Lung microvascular endothelial cell (primary cell): ENCODE results near the gene DND1. TPM values are rescaled to one million over a fixed set of nuclear protein-coding genes. Genes with fewer than 3 reads are reported as not detected.
A peak's percentile ranks its signal among the peaks of the same experiment; 100 is the strongest.
"Not testable (repeated sequence)": the region's sequence is repeated elsewhere in the genome, so short reads cannot be mapped to it uniquely, and the experiment has no call there.

ENCODE experiments used
- DNase-seq, 2 donors: peaks; one replicate each; pipeline versions ENCODE4 v3.0.0 to v3.0.0-alpha.2; 2010; ENCODE audit warnings: low read depth in 2 of 2
- total RNA-seq: library from RNA; depleted of rRNA; stranded (reverse); fragments of >200 nt; gene quantifications from 2 replicates; pipeline ENCODE4 v1.2.1, GENCODE V29; 2014

DND1 gene
- total RNA-seq, 1 donor from 2014 or later: under 0.01 TPM

DNA sequence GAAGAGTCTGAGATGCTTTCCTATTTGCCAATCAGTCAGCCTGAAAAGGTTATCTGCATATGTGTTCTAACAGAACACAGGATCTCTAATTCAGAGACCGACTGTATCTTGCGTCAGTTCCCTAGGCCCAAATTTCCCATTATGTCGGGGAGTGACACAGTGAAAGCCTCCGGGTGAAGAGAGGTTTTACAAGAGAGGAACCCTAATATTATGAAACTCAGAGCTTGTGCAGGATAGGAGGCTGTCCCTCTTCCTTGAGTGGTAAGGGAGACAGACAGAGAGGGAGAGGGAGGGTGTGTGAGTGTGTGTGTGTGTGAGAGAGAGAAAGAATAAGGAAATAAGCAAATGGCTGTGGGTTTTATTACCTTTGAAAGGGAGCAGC lies 42.3 kb downstream of the DND1 start:
- no peak for DNase-seq

DNA sequence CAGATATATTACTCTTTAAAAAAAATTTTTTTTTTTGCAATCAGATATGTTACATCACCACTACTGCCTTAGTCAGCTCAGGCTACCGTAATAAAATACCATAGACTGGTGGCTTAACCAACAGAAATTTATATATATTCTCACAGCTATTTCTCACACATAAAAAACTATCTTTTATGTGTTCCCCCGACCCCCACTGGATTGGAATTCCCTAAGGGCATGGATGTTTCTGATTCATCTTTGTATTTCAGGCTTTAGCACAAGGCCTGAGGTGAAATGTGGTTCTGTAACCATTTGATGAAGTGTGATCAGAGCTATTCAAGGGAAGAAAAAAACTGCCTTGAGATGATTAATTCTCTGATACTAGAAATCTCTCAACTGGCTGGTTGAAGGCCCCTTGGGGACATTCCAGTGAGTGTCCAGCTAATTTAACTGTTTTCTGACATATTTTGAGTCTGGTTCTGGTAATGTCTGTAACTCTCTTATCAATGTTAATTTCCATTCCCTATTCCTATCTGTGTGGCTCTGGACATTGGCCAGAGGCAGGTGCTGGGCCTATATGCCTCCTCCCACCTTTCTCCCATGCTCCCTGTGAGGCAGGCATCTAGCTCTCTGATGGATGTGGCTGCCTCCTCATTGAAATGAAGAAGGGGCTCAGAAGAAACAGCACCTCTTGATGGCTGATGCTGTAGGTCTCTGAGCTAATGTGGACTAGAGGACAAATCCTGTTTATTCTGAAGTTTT lies 42.9 kb downstream of the DND1 start:
- no peak for DNase-seq

DNA sequence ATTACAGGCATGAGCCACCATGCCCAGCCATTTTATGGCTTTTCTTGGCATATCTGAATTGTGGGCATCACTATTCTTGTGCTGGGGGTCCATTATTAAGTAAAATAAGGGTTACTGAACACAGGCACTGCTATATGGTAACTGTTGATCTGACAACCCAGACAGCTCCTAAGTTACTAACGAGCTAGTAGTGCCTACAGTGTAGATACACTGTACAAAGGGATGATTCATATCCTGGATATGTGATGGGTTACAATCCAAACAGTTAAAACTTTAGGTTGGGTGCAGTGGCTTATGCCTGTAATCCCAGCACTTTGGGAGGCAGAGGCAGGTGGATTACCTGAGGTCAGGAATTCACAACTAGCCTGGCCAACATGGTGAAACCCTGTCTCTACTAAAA lies 44.7 kb downstream of the DND1 start:
- peak in 1 of 2 donors; percentile 67 for DNase-seq

DNA sequence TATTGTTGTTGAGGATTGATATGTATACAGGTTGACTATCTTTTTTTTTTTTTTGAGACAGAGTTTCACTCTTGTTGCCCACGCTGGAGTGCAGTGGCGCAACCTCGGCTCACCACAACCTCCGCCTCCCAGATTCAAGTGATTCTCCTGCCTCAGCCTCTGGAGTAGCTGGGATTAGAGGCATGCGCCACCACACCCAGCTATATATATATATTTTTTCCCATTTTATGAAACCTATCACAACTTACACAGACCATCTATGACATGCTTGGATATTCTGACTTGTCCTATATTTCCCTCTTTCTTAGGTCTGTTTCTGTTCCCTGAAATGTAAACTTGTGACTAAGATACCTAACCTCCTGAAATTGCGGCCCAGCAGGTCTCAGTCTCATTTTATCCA lies 45.4 kb downstream of the DND1 start:
- DNase-seq: no peak

DNA sequence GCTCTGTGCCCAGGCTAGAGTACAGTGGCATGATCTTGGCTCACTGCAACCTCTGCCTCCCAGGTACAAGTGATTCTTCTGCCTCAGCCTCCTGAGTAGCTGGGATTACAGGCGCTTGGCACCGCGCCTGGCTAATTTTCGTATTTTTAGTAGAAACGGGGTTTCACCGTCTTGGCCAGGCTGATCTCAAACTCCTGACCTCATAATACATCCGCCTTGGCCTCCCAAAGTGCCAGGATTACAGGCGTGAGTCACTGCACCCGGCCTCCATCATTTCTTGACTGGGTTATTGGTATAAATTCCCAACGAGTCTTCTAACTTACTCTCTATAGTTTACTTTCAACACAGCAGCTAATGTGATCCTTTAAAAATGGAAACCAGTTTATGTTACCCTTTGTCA lies 48.5 kb downstream of the DND1 start:
- not testable (repeated sequence) for DNase-seq

DNA sequence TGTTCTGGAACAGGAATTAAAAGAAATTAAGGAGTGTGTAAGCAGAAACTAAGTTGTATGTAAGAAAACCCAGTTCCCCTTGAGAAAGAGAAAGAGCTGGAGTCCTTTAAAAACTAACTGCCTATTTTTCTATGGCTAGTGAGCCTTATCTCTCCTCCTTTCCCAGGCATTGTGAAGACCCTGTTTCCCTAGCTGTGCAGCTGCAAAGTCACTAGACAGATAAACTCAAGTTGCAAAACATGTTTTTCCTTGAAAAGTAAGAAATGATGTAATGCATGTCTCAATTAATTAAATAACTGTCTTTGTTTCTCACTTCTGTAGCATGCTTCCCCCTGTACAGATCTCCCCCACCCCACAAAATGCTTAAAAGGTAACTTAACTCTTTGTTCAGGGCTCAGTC lies 50.3 kb downstream of the DND1 start:
- not testable (repeated sequence) for DNase-seq

DNA sequence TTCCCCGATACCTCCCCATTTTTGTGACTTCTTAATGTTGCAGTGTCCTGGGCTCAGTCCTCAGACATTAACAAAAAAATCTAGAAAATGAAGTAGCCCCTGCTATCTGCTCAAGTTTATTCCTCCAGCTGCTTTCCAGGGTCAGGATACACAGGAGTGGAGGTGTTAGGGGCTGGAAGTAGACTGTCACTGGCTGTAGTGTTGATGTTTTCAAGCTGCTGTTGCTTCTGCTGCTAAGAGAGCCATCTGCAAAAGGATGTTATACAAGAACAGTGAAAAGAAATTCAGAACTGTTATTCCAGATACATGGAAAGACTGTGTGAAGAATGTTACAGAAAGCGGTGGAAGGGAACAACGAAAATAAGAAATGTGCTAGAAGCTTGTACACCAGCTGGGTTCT lies 51.1 kb downstream of the DND1 start:
- no peak for DNase-seq

Other genes starting within 250 kb of the DND1 start
- gene EIF4EBP3, start 125.9 kb downstream of the DND1 start, total RNA-seq: 0.87 and 1.2 TPM in 2 replicates
- gene SRA1, start 116.1 kb downstream of the DND1 start, total RNA-seq: 16.3 and 20.6 TPM in 2 replicates
- 3.3 and 6.7 TPM in 2 replicates for gene APBB3, start 109.0 kb downstream of the DND1 start, total RNA-seq
- 12.4 and 21.8 TPM in 2 replicates for gene SLC35A4, start 108.7 kb downstream of the DND1 start, total RNA-seq
- 1.1 and 2.8 TPM in 2 replicates for gene CD14, start 40.4 kb downstream of the DND1 start, total RNA-seq
- gene TMCO6, start 34.1 kb downstream of the DND1 start, total RNA-seq: 8.1 and 10.5 TPM in 2 replicates
- gene NDUFA2, start 25.9 kb downstream of the DND1 start, total RNA-seq: 70.0 and 90.3 TPM in 2 replicates
- gene IK, start 25.7 kb downstream of the DND1 start, total RNA-seq: 47.7 and 55.8 TPM in 2 replicates
- gene WDR55, start 8.7 kb downstream of the DND1 start, total RNA-seq: 19.8 and 28.2 TPM in 2 replicates
- gene HARS1, start 17.8 kb upstream of the DND1 start, total RNA-seq: 43.1 and 46.4 TPM in 2 replicates
- 21.0 and 21.1 TPM in 2 replicates for gene HARS2, start 17.9 kb upstream of the DND1 start, total RNA-seq
- 34.0 and 54.8 TPM in 2 replicates for gene ZMAT2, start 26.9 kb upstream of the DND1 start, total RNA-seq
- gene PCDHA1, start 112.6 kb upstream of the DND1 start, total RNA-seq: under 0.01 TPM in 1 of 2 replicates, not detected in the other
- under 0.01 TPM in 2 replicates for gene PCDHA2, start 121.3 kb upstream of the DND1 start, total RNA-seq
- gene PCDHA3, start 127.5 kb upstream of the DND1 start, total RNA-seq: 0.20 and 0.22 TPM in 2 replicates
- under 0.01 TPM in 2 replicates for gene PCDHA4, start 133.5 kb upstream of the DND1 start, total RNA-seq
- gene PCDHA5, start 148.0 kb upstream of the DND1 start, total RNA-seq: under 0.01 TPM in 2 replicates
- 0.20 and 0.22 TPM in 2 replicates for gene PCDHA6, start 154.4 kb upstream of the DND1 start, total RNA-seq
- 0.20 and 0.22 TPM in 2 replicates for gene PCDHA7, start 160.7 kb upstream of the DND1 start, total RNA-seq
- gene PCDHA8, start 167.6 kb upstream of the DND1 start, total RNA-seq: under 0.01 TPM in 1 of 2 replicates, not detected in the other
- gene PCDHA9, start 174.8 kb upstream of the DND1 start, total RNA-seq: under 0.01 TPM in 2 replicates
- under 0.01 TPM in 2 replicates for gene PCDHA10, start 182.3 kb upstream of the DND1 start, total RNA-seq
- under 0.01 and 0.20 TPM in 2 replicates for gene PCDHA11, start 195.4 kb upstream of the DND1 start, total RNA-seq
- under 0.01 TPM in 1 of 2 replicates, not detected in the other for gene PCDHA12, start 201.7 kb upstream of the DND1 start, total RNA-seq
- gene PCDHA13, start 208.5 kb upstream of the DND1 start, total RNA-seq: under 0.01 TPM in 1 of 2 replicates, not detected in the other